Muscle layer of colon (tissue), 2 donors: ENCODE data around the gene IFNA7.
"Not testable (repeated sequence)": the region's sequence is repeated elsewhere in the genome, so short reads cannot be mapped to it uniquely, and the experiment has no call there.

Experiments used
- H3K27ac ChIP-seq: one replicate; pipeline ENCODE4 v1.7.0; 2013; ENCODE audit warnings: low read depth, mild to moderate bottlenecking, low read length, moderate library complexity
- H3K27me3 ChIP-seq, 2 donors: one replicate each; pipeline ENCODE4 v1.7.0; 2013; ENCODE audit warnings: low read length in 2 of 2, mild to moderate bottlenecking in 2 of 2; ENCODE audit not compliant: insufficient read depth in 2 of 2, control insufficient read depth in 1 of 2
- H3K36me3 ChIP-seq: one replicate; pipeline ENCODE4 v1.7.0; 2013; ENCODE audit warnings: mild to moderate bottlenecking, low read length; ENCODE audit not compliant: insufficient read depth
- H3K4me1 ChIP-seq: one replicate; pipeline ENCODE4 v1.7.0; 2013; ENCODE audit warnings: mild to moderate bottlenecking, low read length; ENCODE audit not compliant: insufficient read depth
- H3K4me3 ChIP-seq, 2 donors: one replicate each; pipeline ENCODE4 v1.7.0; 2013; ENCODE audit warnings: low read length in 2 of 2, low read depth in 1 of 2, mild to moderate bottlenecking in 1 of 2, moderate library complexity in 1 of 2
- H3K9ac ChIP-seq: one replicate; pipeline ENCODE4 v1.7.0; 2013; ENCODE audit warnings: low read length
- H3K9me3 ChIP-seq: one replicate; pipeline ENCODE4 v1.7.0; 2013; ENCODE audit warnings: mild to moderate bottlenecking, low read length
- donor health status: abdominal sarcoma.
- donor health status: Adenocarcinoma of cecum.

The IFNA7 gene

GRCh38 chr9:21202105-21202504 is at the start of gene IFNA7:
Gene IFNA7 (minus strand): TSS chr9:21202205. CDS start chr9:21202165, 40 bp downstream.
- not testable (repeated sequence) for H3K4me3 ChIP-seq, H3K9ac ChIP-seq

GRCh38 chr9:21251638-21252037 is 49.6 kb upstream of the IFNA7 start:
- no peak overlapping the region for H3K9ac ChIP-seq
- no peaks in the 10 kb centered on the region for H3K4me1 ChIP-seq
- no peak overlapping the region for H3K27ac ChIP-seq
- no peaks in the 10 kb centered on the region for H3K36me3 ChIP-seq
- no peaks in the 10 kb centered on the region for H3K27me3 ChIP-seq
- no peaks in the 10 kb centered on the region for H3K9me3 ChIP-seq
- H3K4me3 ChIP-seq, result no peak overlapping the region

More at GRCh38 chr9:21202105-21202504, at the start of gene IFNA7:
- H3K4me1 ChIP-seq, H3K27me3 ChIP-seq, H3K36me3 ChIP-seq, H3K27ac ChIP-seq, H3K9me3 ChIP-seq: not testable (repeated sequence)

GRCh38 chr9:21251190-21251589 is 49.2 kb upstream of the IFNA7 start:
- Histone ChIP-seq H3K4me1 (no peaks in the 10 kb centered on the region), H3K4me3 (no peak overlapping the region), H3K9ac (no peak overlapping the region), H3K27ac (no peak overlapping the region), H3K27me3 (no peaks in the 10 kb centered on the region), H3K36me3 (no peaks in the 10 kb centered on the region), H3K9me3 (no peaks in the 10 kb centered on the region)

- Histone ChIP-seq H3K4me3 (no peak overlapping the region), H3K27ac (no peak overlapping the region), H3K36me3 (no peaks in the 10 kb centered on the region), H3K27me3 (no peaks in the 10 kb centered on the region), H3K4me1 (no peaks in the 10 kb centered on the region), H3K9ac (no peak overlapping the region), H3K9me3 (no peaks in the 10 kb centered on the region)
These were observed 42.8 kb upstream of the IFNA7 start for GRCh38 chr9:21244836-21245235.

- Histone ChIP-seq H3K36me3 (no peaks in the 10 kb centered on the region), H3K4me1 (no peaks in the 10 kb centered on the region), H3K27me3 (no peaks in the 10 kb centered on the region), H3K9ac (no peak within 1 kb of the TSS), H3K4me3 (no peak within 1 kb of the TSS), H3K27ac (no peak within 1 kb of the TSS), H3K9me3 (no peaks in the 10 kb centered on the region)
These were observed 37.9 kb upstream of the IFNA7 start, which contains the start of gene IFNA14 for GRCh38 chr9:21239911-21240310. Gene IFNA14 (minus strand): TSS chr9:21240005. CDS start chr9:21239935, 70 bp downstream.

GRCh38 chr9:21236360-21236714 is 34.3 kb upstream of the IFNA7 start:
- H3K9me3 ChIP-seq, H3K27ac ChIP-seq, H3K27me3 ChIP-seq, H3K4me1 ChIP-seq, H3K4me3 ChIP-seq, H3K9ac ChIP-seq, H3K36me3 ChIP-seq: not testable (repeated sequence)

GRCh38 chr9:21235468-21236359 is 33.7 kb upstream of the IFNA7 start:
- H3K9ac ChIP-seq, H3K4me1 ChIP-seq, H3K4me3 ChIP-seq, H3K27me3 ChIP-seq, H3K36me3 ChIP-seq, H3K27ac ChIP-seq, H3K9me3 ChIP-seq: not testable (repeated sequence)

- no peaks in the 10 kb centered on the region for H3K27me3 ChIP-seq
- no peaks in the 10 kb centered on the region for H3K36me3 ChIP-seq
- H3K4me1 ChIP-seq, result no peaks in the 10 kb centered on the region
- no peak overlapping the region for H3K4me3 ChIP-seq
- H3K9ac ChIP-seq, result no peak overlapping the region
- no peaks in the 10 kb centered on the region for H3K9me3 ChIP-seq
- H3K27ac ChIP-seq, result no peak overlapping the region
These were observed 32.2 kb upstream of the IFNA7 start for GRCh38 chr9:21234153-21234687.

- Histone ChIP-seq H3K4me3 (no peak overlapping the region), H3K9ac (no peak overlapping the region), H3K27ac (no peak overlapping the region), H3K4me1 (no peaks in the 10 kb centered on the region), H3K27me3 (no peaks in the 10 kb centered on the region), H3K36me3 (no peaks in the 10 kb centered on the region), H3K9me3 (no peaks in the 10 kb centered on the region)
These were observed 31.3 kb upstream of the IFNA7 start for GRCh38 chr9:21233258-21233657.

- no peaks in the 10 kb centered on the region for H3K4me1 ChIP-seq
- no peaks in the 10 kb centered on the region for H3K9me3 ChIP-seq
- no peak within 1 kb of the TSS for H3K9ac ChIP-seq
- no peaks in the 10 kb centered on the region for H3K27me3 ChIP-seq
- no peak within 1 kb of the TSS for H3K27ac ChIP-seq
- no peaks in the 10 kb centered on the region for H3K36me3 ChIP-seq
- no peak within 1 kb of the TSS for H3K4me3 ChIP-seq
These were observed 26.1 kb upstream of the IFNA7 start, which contains the start of gene IFNA17 for GRCh38 chr9:21228122-21228521. Gene IFNA17 (minus strand): TSS chr9:21228222. CDS start chr9:21228173, 49 bp downstream.

- not testable (repeated sequence) for H3K27me3 ChIP-seq, H3K9me3 ChIP-seq, H3K27ac ChIP-seq, H3K9ac ChIP-seq, H3K4me3 ChIP-seq, H3K4me1 ChIP-seq, H3K36me3 ChIP-seq
These were observed 15.2 kb upstream of the IFNA7 start, which contains the start of gene IFNA16 for GRCh38 chr9:21217211-21217610. Gene IFNA16 (minus strand): TSS chr9:21217311. CDS start chr9:21217305, 6 bp downstream.
